ENCODE data around the gene CLEC19A.

CLEC19A gene

DNA sequence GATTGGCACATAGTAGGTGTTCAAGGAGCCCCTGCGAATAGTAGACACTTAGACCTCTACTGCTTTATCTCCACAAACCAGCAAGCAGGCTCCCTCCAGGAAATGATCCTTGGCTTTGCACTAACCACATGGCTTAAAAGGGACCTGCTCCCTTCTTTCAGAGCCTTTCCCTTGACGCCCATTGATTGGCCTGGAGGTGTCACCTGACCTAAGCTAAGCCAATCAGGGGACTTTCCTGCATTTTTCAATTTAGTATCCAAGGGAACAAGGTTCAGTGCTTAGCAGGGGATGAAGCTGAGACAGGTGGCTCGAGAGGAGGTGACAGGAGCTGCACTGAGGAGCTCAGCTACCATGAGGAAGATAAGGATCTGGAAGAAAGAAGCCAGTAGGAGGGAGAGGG lies 52.8 kb downstream of the CLEC19A start:
- H3K9me3 ChIP-seq (ENCODE audit: control insufficient read depth, low read length) = no peaks in the 10 kb centered on the region
- no peak overlapping the region for H2AFZ ChIP-seq
- no peak overlapping the region for H3K27ac ChIP-seq
- no peak overlapping the region for H3K4me3 ChIP-seq (ENCODE audit: low read depth, low read length)
- H3K27me3 ChIP-seq (ENCODE audit: control insufficient read depth, insufficient read depth, low read length) = no peaks in the 10 kb centered on the region
- no peaks in the 10 kb centered on the region for H3K36me3 ChIP-seq (ENCODE audit: control insufficient read depth, insufficient read depth, low read length)
- no peak overlapping the region for H3K9ac ChIP-seq
- no peak overlapping the region for H3K4me2 ChIP-seq (ENCODE audit: low read length)
- no peaks in the 10 kb centered on the region for H3K79me2 ChIP-seq
- H3K4me1 ChIP-seq = no peaks in the 10 kb centered on the region
- TF ChIP-seq, protein P1, sequence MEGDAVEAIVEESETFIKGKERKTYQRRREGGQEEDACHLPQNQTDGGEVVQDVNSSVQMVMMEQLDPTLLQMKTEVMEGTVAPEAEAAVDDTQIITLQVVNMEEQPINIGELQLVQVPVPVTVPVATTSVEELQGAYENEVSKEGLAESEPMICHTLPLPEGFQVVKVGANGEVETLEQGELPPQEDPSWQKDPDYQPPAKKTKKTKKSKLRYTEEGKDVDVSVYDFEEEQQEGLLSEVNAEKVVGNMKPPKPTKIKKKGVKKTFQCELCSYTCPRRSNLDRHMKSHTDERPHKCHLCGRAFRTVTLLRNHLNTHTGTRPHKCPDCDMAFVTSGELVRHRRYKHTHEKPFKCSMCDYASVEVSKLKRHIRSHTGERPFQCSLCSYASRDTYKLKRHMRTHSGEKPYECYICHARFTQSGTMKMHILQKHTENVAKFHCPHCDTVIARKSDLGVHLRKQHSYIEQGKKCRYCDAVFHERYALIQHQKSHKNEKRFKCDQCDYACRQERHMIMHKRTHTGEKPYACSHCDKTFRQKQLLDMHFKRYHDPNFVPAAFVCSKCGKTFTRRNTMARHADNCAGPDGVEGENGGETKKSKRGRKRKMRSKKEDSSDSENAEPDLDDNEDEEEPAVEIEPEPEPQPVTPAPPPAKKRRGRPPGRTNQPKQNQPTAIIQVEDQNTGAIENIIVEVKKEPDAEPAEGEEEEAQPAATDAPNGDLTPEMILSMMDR (IDR thresholded peaks at IDR 0.05) = no peak

DNA sequence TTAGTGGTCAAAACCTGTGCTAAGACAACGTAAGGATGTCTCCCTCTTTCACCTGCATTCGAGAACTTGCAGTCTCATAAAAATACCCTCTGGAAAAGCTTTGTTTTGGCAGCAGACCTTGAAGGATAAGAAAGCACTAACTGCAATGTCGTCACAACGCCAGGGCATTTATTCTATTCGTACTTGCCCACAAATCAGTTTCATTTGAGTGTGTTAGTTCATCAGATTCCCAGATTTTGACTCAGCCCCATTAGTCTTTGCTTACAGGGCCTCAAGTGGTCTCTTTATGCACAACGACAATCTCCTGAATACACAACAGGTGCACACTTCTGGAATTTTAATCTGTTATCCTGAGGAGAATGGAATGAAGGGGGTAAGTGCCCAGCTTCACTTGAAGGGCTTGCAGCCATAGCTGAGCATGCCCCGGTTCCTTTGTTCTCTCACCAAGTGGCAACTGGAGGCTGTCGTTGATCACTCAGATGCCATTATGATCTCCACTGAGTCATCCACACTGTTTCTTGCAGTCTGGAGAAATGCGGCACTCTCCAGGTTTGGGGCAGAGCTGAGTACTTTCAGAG lies 58.8 kb downstream of the CLEC19A start:
- Histone ChIP-seq H3K9ac (no peak overlapping the region), H3K79me2 (no peaks in the 10 kb centered on the region), H3K27ac (no peak overlapping the region)

DNA sequence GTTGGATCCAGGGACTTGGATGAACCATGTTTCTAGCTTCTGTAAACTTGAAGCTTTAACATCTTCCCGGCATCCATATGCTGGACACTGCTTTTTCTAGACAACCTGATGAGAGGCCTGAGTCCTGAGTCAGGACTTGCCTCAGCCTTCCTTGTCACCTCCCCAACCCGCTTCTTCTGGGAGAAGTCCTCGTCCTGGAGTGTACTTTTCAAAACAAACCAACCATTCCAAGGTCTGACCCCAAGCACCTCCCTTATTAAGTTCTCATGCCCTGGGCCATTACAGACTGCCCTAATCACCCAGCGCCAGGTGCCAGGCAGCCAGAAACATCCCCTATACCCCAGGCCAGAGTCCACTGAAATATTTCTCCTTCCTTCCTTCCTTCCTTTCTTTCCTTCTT lies 59.4 kb downstream of the CLEC19A start:
- H3K9me3 ChIP-seq (ENCODE audit: control insufficient read depth, low read length) = no peaks in the 10 kb centered on the region
- TF ChIP-seq, protein P1 (IDR thresholded peaks at IDR 0.05) = no peak
- H3K27me3 ChIP-seq (ENCODE audit: control insufficient read depth, insufficient read depth, low read length) = no peaks in the 10 kb centered on the region
- H3K4me3 ChIP-seq (ENCODE audit: low read depth, low read length) = no peak overlapping the region
- H3K4me1 ChIP-seq = no peaks in the 10 kb centered on the region
- no peak overlapping the region for H3K9ac ChIP-seq
- H3K4me2 ChIP-seq (ENCODE audit: low read length) = no peak overlapping the region
- no peak overlapping the region for H2AFZ ChIP-seq
- no peaks in the 10 kb centered on the region for H3K79me2 ChIP-seq
- H3K36me3 ChIP-seq (ENCODE audit: control insufficient read depth, insufficient read depth, low read length) = no peaks in the 10 kb centered on the region
- no peak overlapping the region for H3K27ac ChIP-seq

More for the DNA sequence above, 58.8 kb downstream of the CLEC19A start:
- Histone ChIP-seq H3K4me1 (no peaks in the 10 kb centered on the region), H3K4me3 (ENCODE audit: low read depth, low read length) (no peak overlapping the region), H3K4me2 (ENCODE audit: low read length) (no peak overlapping the region), H3K9me3 (ENCODE audit: control insufficient read depth, low read length) (no peaks in the 10 kb centered on the region), H3K36me3 (ENCODE audit: control insufficient read depth, insufficient read depth, low read length) (no peaks in the 10 kb centered on the region), H2AFZ (no peak overlapping the region), H3K27me3 (ENCODE audit: control insufficient read depth, insufficient read depth, low read length) (no peaks in the 10 kb centered on the region)
- TF ChIP-seq, protein P1 (IDR thresholded peaks at IDR 0.05) = no peak

DNA sequence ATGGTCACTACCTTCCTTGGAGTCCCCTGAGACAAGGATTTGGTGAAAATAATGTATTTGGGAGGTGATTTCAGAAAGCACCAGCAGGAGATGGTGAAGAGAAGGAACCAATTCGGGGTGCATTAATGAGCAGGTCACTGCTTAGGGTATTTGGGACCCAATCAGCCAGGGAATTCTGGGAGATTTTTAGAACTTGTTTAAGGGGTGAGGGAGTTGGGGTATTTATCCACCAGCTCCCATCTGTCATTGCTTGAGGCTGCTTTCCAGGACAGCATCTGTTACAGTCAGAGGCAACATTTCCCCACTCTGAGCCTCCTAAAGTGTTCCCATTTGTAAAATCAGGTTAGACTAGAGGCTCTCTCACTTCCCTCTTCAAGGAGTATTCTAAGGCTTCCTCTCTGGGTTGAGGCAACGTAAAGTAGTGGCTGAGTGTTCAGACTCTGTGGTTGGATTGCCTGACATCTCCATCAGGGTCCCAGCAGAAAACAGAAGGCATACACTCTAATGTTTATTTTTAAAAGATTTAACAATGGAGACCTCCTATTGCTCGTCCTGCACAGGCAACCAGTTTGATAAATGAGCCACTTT lies 60.9 kb downstream of the CLEC19A start:
- TF ChIP-seq, protein P1 (IDR thresholded peaks at IDR 0.05) = no peak
- H3K9me3 ChIP-seq (ENCODE audit: control insufficient read depth, low read length) = no peaks in the 10 kb centered on the region
- H3K4me3 ChIP-seq (ENCODE audit: low read depth, low read length) = no peak overlapping the region
- H3K4me2 ChIP-seq (ENCODE audit: low read length) = no peak overlapping the region
- no peak overlapping the region for H3K27ac ChIP-seq
- no peaks in the 10 kb centered on the region for H3K36me3 ChIP-seq (ENCODE audit: control insufficient read depth, insufficient read depth, low read length)
- no peak overlapping the region for H2AFZ ChIP-seq
- H3K79me2 ChIP-seq = no peaks in the 10 kb centered on the region
- H3K27me3 ChIP-seq (ENCODE audit: control insufficient read depth, insufficient read depth, low read length) = no peaks in the 10 kb centered on the region
- no peak overlapping the region for H3K9ac ChIP-seq
- no peaks in the 10 kb centered on the region for H3K4me1 ChIP-seq

DNA sequence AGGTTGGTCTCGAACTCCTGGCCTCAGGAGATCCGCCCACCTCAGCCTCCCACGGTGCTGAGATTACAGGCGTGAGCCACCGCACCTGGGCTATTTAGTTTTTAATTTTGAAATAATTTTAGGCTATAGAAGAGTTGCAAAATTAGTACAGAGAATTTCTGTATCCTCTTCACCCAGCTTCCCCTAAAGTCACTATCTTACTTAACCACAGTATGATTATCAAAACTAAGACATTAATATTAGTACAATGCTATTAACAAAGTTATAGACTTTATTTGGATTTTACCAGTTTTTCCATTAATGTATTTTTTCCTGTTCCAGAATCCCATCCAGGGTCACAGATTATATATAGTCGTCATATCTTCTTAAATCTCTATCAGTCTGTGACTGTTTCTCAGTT lies 62.6 kb downstream of the CLEC19A start:
- Histone ChIP-seq H3K4me3 (ENCODE audit: low read depth, low read length) (no peak overlapping the region), H3K27ac (no peak overlapping the region), H3K36me3 (ENCODE audit: control insufficient read depth, insufficient read depth, low read length) (no peaks in the 10 kb centered on the region), H3K79me2 (no peaks in the 10 kb centered on the region), H3K4me2 (ENCODE audit: low read length) (no peak overlapping the region), H3K4me1 (no peaks in the 10 kb centered on the region), H3K27me3 (ENCODE audit: control insufficient read depth, insufficient read depth, low read length) (no peaks in the 10 kb centered on the region), H2AFZ (no peak overlapping the region), H3K9ac (no peak overlapping the region), H3K9me3 (ENCODE audit: control insufficient read depth, low read length) (no peaks in the 10 kb centered on the region)
- TF ChIP-seq, protein P1 (IDR thresholded peaks at IDR 0.05) = no peak
